Esophagus muscularis mucosa (tissue), 4 donors: ENCODE measurements around the gene OPRL1. TPM values are rescaled to one million over a fixed set of nuclear protein-coding genes. Genes with fewer than 3 reads are reported as not detected.
"Not testable (repeated sequence)": the region's sequence is repeated elsewhere in the genome, so short reads cannot be mapped to it uniquely, and the experiment has no call there.

Experiments used
- DNase-seq: peaks from one replicate; pipeline ENCODE4 v3.0.0-alpha.2; 2017; ENCODE audit errors: extremely low spot score
- H3K27ac ChIP-seq, 4 donors: fragments of 200-600 bp; sonication (generic); replicated peaks in 1 of 4; 1 replicate in 3 of 4; 2 replicates in 1 of 4; pipeline ENCODE4 v1.5.1; 2016 to 2019; ENCODE audit warnings: mild to moderate bottlenecking in 1 of 4
- H3K27me3 ChIP-seq, 4 donors: fragments of 200-600 bp; sonication (generic); one replicate each; pipeline versions ENCODE4 v1.5.1 to v1.6.0; 2016 to 2019
- H3K36me3 ChIP-seq, 4 donors: fragments of 200-600 bp; sonication (generic); one replicate each; pipeline ENCODE4 v1.5.1; 2016 to 2019
- H3K4me1 ChIP-seq, 4 donors: fragments of 200-600 bp; sonication (generic); one replicate each; pipeline ENCODE4 v1.5.1; 2016 to 2019
- H3K4me3 ChIP-seq, 4 donors: fragments of 200-600 bp; sonication (generic); 1 replicate in 2 of 4; 2 replicates in 2 of 4; pipeline ENCODE4 v1.5.1; 2016 to 2019; ENCODE audit warnings: mild to moderate bottlenecking in 4 of 4, moderate library complexity in 1 of 4
- H3K9me3 ChIP-seq, 4 donors: fragments of 200-600 bp; sonication (generic); 1 replicate in 3 of 4; 2 replicates in 1 of 4; pipeline ENCODE4 v1.5.1; 2016 to 2019
- CTCF ChIP-seq, 3 experiments: fragments of 200-600 bp in 2 of 3; fragments of 450-650 bp in 1 of 3; sonication (generic) in 2 of 3; IDR thresholded peaks; one replicate each; pipeline ENCODE4 v1.5.1; 2017 to 2019; ENCODE audit warnings: antibody characterized with exemption in 3 of 3, mild to moderate bottlenecking in 2 of 3, moderate library complexity in 1 of 3
- EP300 ChIP-seq: sonication (generic); formaldehyde crosslinking; IDR thresholded peaks from one replicate; pipeline ENCODE4 v1.6.1; 2017; ENCODE audit warnings: antibody characterized with exemption
- POLR2A ChIP-seq: fragments of 450-650 bp; IDR thresholded peaks from one replicate; pipeline ENCODE4 v1.6.1; 2017; ENCODE audit warnings: antibody characterized with exemption, moderate library complexity, mild to moderate bottlenecking, low read depth
- POLR2AphosphoS5 ChIP-seq, 2 donors: sonication (generic); formaldehyde crosslinking; IDR thresholded peaks; one replicate each; pipeline ENCODE4 v1.6.1; 2017; ENCODE audit warnings: antibody characterized with exemption in 2 of 2
- WGBS: methylation state at CpG from one replicate; pipeline ENCODE4 v1.1.5; 2018; 5-methylcytosine and 5-hydroxymethylcytosine counted together
- intact Hi-C: fragments of 100-400 bp; cut with DNase I; formaldehyde crosslinking; loops from one replicate; pipeline ENCODE4 v1.15.1; 2023
- total RNA-seq, 4 donors: library from RNA; depleted of rRNA; stranded (reverse); fragments of >200 nt; gene quantifications; one replicate each; pipeline versions ENCODE4 v1.1.0 to v1.2.1, GENCODE V29; 2016

The OPRL1 gene
- total RNA-seq, 4 donors from 2014 or later, result 0.42 to 1.4 (median 0.87) TPM

GRCh38 chr20:64131406-64131805, 51.5 kb downstream of the OPRL1 start:
- TF ChIP-seq POLR2A (no peak), EP300 (no peak), CTCF (IDR thresholded peaks at IDR 0.05) (no peak), POLR2AphosphoS5 (IDR thresholded peaks at IDR 0.05) (no peak)
- 89% methylated on average over 4 of the region's 4 CpGs for WGBS
- no peak overlapping the region for H3K4me3 ChIP-seq
- no peaks in the 10 kb centered on the region for H3K4me1 ChIP-seq
- intact Hi-C loops, result no loop called here
- H3K27ac ChIP-seq, result no peak overlapping the region
- no peaks in the 10 kb centered on the region for H3K36me3 ChIP-seq
- no peak for DNase-seq
- no peaks in the 10 kb centered on the region for H3K9me3 ChIP-seq
- peaks cover 0 to 49% (median 0%) of the 10 kb centered on the region in 4 donors for H3K27me3 ChIP-seq

- Histone ChIP-seq H3K36me3 (no peaks in the 10 kb centered on the region), H3K4me3 (no peak overlapping the region), H3K27me3 (peaks cover 0 to 38% (median 0%) of the 10 kb centered on the region in 4 donors), H3K9me3 (no peaks in the 10 kb centered on the region), H3K4me1 (no peaks in the 10 kb centered on the region), H3K27ac (no peak overlapping the region)
- WGBS, result 70% methylated on average over 8 of the region's 8 CpGs
- no peak for DNase-seq
- intact Hi-C loops, result no loop called here
- no peak for TF ChIP-seq POLR2AphosphoS5 (IDR thresholded peaks at IDR 0.05)
- no peak for TF ChIP-seq CTCF (IDR thresholded peaks at IDR 0.05)
- no peak for TF ChIP-seq EP300
- TF ChIP-seq POLR2A, result no peak
Observed at GRCh38 chr20:64133951-64134407, 54.1 kb downstream of the OPRL1 start.

- DNase-seq, H3K4me3 ChIP-seq, H3K27ac ChIP-seq, H3K9me3 ChIP-seq, H3K36me3 ChIP-seq, intact Hi-C loops, H3K4me1 ChIP-seq: not testable (repeated sequence)
- peaks cover 0 to 36% (median 0%) of the 10 kb centered on the region in 4 donors for H3K27me3 ChIP-seq
- WGBS, result 76% methylated on average over 20 of the region's 20 CpGs
Observed at GRCh38 chr20:64134744-64135143, 54.9 kb downstream of the OPRL1 start.

GRCh38 chr20:64136004-64136710, 56.3 kb downstream of the OPRL1 start:
- intact Hi-C loops, result no loop called here
- no peaks in the 10 kb centered on the region for H3K4me1 ChIP-seq
- no peaks in the 10 kb centered on the region for H3K36me3 ChIP-seq
- no peaks in the 10 kb centered on the region for H3K9me3 ChIP-seq
- 80% methylated on average over 32 of the region's 32 CpGs for WGBS
- H3K27me3 ChIP-seq, result peaks cover 0 to 37% (median under 1%) of the 10 kb centered on the region in 4 donors
- no peak for DNase-seq
- no peak overlapping the region for H3K4me3 ChIP-seq
- TF ChIP-seq EP300, result no peak
- TF ChIP-seq POLR2AphosphoS5 (IDR thresholded peaks at IDR 0.05), result no peak
- no peak for TF ChIP-seq CTCF (IDR thresholded peaks at IDR 0.05)
- TF ChIP-seq POLR2A, result no peak
- H3K27ac ChIP-seq, result no peak overlapping the region

- no peak overlapping the region for H3K4me3 ChIP-seq
- no peaks in the 10 kb centered on the region for H3K9me3 ChIP-seq
- no peaks in the 10 kb centered on the region for H3K4me1 ChIP-seq
- no peak overlapping the region for H3K27ac ChIP-seq
- TF ChIP-seq EP300, result no peak
- TF ChIP-seq CTCF (IDR thresholded peaks at IDR 0.05), result no peak
- TF ChIP-seq POLR2A, result no peak
- no peak for TF ChIP-seq POLR2AphosphoS5 (IDR thresholded peaks at IDR 0.05)
- H3K27me3 ChIP-seq, result peaks cover 0 to 48% (median 2%) of the 10 kb centered on the region in 4 donors
- intact Hi-C loops, result no loop called here
- no peaks in the 10 kb centered on the region for H3K36me3 ChIP-seq
- 78% methylated on average over 4 of the region's 6 CpGs for WGBS
- no peak for DNase-seq
Observed at GRCh38 chr20:64137598-64138031, 57.7 kb downstream of the OPRL1 start.
